GM18520 (cell line): Measurements from ENCODE around the gene UST.
"Not testable (repeated sequence)": the region's sequence is repeated elsewhere in the genome, so short reads cannot be mapped to it uniquely, and the experiment has no call there.

Experiments
- ATAC-seq: cut with Tn5 transposase; IDR thresholded peaks from one replicate; pipeline ENCODE4 v1.9.1; 2021; ENCODE audit not compliant: unreplicated experiment

The UST gene

GRCh38 chr6:148997865-148998264, 251.0 kb downstream of the UST start:
- ATAC-seq = no peak

DNA sequence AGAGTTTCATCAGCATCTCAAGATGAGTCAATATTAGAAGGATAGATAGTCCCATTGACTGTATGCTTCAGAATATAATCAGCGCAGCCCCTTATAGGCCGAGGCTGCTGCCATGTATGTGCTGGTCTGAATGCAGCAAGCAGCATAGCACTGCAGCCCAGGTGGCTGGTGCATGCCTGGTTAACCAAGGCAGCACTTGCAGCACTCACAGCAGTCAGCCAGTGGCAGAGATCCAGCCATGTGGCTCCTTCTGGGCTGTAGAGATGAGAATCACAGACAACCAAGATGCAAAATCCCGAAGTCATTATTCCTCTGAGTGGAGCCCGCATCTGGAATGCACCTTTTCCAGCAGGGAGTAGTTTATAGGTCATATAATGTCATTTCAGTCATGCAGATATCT, 251.9 kb downstream of the UST start:
- no peak for ATAC-seq

DNA sequence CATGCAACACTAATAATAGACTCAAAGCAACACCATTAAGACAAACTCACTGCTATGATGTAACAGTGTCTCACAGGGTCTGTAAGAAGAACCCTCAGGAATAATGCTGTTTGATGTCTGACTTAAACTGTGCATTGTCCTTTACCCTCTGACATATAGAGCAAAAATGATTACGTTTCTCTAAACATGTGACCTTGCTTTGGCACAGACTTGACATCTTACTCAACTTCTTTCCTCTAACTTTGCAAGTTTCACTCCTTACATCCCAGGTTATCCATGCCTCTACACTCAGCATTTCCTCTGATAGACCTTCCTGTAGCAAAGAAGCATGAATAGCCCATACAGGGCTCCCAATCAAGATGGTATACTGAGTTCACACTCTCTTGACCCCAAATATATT, 252.7 kb downstream of the UST start:
- ATAC-seq = no peak

DNA sequence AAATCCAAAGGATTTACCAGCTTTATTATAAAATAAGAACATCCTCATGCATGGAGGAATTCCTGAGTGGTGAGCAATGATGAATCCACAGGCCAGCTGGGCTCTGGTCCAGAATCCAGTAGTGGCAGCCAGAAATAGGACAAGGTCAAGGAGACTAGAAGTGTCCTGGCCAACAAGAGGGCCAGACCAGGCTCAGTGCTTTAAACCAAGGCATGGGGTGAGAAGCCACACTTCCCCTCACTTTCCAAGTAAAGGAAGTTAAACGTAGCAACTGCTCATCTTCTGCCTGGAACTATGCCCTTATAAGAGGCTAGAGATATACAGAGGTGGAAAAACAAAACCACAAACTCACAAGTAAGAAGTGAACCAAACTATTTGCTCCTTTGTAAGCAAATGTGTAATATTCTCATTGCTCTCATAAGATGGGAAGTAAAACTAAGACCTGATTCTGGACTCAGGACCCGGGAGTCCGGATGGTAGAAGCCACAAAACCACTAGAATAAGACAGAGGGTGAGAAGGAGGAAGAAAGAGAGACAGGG, 253.2 kb downstream of the UST start:
- ATAC-seq = no peak

- no peak for ATAC-seq
Measured at GRCh38 chr6:149001422-149001821, 254.6 kb downstream of the UST start.

- ATAC-seq = no peak
Measured at GRCh38 chr6:149003560-149003959, 256.7 kb downstream of the UST start.

DNA sequence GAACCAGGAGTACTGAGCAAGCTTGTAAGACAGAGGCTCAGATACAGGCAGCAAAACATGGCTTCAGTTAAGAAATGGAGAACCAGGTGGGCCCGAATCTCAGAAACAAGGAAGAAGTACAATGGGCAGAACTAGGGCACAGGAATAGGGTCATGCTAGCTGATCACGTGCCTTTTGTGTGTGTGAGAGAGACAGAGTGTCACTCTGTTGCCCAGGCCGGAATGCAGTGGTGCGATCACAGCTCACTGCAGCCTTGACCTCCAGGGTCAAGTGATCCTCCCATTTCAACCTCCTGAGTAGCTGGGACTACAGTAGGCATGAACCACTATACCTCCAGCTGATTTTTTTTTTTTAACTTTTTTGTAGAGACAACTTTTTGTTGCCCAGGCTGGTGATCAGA, 257.8 kb downstream of the UST start:
- no peak for ATAC-seq

DNA sequence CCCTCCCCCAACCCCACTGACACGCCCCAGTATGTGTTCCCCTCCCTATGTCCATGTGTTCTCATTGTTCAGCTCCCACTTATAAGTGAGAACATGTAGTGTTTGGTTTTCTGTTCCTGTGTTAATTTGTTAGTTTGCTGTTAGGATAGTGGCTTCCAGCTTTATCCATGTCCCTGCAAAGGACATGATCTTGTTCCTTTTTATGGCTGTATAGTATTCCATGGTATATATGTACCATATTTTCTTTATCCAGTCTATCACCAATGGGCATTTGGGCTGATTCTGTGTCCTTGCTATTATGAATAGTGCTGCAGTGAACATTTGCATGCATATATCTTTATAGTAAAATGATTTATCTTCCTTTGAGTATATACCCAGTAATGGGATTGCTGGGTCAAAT, 259.4 kb downstream of the UST start:
- ATAC-seq = not testable (repeated sequence)

DNA sequence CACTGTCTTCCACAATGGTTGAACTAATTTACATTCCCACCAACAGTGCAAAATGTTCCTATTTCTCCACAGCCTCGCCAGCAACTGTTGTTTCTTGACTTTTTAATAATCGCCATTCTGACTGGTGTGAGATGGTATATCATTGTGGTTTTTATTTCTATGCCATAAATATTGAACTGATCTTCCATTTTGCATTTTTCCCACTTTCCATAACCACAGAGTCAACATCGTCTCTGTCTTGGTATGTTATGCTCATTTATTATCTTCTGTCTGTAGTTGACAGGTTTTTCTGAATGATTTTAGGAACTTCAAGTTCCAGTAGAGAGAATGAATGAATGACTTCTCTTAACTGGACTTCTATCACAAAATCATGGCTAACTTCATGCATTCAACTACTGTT, 259.8 kb downstream of the UST start:
- no peak for ATAC-seq

GRCh38 chr6:149007846-149008245, 261.0 kb downstream of the UST start:
- no peak for ATAC-seq

- no peak for ATAC-seq
Measured at GRCh38 chr6:149008741-149009140, 261.9 kb downstream of the UST start.

DNA sequence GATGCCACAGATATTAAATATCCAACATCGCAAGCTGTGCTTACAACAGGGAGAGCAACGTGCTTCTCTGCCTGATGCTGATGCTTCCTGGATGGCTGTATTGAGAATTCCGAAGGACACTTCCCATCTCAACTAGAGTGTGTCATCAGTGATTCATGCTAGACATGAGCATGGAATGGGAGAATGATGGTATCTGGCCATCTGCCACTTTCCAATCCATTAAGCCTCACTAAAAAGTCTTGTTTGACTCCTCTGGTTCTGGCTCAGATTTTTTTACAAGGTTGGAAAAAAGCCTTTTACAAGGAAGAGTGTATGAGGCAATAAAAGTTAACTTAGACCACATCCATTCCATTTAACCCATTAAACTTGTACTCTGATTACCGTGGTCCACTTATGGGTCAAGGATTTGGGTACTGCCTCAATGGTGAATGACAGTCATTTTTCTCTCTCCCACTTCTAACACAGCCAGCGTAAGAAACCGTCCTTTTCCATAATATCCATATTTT, 265.3 kb downstream of the UST start:
- ATAC-seq = no peak

GRCh38 chr6:149013586-149014344, 266.9 kb downstream of the UST start:
- no peak for ATAC-seq

DNA sequence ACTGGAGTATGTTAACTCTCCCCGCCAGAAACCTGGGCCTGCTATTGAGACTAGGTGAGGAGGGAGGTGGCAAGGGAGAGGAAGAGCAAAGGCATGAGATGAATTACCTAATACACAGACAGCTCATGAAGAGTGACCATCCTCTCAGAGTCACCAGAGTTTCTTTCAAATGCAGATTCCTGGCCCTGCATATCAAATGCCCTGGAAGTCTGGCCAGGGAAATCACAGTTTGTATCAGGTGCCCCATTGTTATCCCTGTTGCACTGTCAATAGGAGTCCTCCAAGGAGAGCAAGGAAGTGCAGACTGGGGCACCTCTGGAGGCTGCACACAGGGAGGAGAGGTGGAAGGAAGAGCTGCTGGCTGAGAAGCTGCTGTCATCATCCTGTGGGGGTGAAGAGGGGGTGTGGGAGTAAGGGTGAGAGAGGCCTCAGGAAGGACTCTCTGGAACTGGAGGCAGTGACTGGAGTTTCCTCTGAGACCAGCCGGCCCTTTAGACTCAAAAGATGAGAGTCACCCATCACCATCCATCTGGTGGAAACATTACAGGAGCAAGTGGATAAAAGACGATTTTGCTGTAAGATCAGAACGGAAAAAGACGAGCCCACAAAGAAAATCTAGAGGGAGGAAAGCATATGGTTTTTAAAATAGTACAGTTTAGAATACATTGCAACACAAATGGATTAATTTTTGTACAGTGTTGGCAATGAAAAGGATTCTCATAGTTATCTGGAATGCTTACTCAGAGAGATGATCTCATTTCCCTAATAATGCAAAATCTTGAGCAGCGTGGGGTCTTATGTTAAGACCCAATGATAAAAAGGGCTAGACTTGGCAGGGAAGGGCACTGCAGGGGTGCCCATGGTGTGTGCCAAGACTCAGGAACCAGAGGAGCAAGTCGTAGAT, 268.1 kb downstream of the UST start:
- no peak for ATAC-seq

DNA sequence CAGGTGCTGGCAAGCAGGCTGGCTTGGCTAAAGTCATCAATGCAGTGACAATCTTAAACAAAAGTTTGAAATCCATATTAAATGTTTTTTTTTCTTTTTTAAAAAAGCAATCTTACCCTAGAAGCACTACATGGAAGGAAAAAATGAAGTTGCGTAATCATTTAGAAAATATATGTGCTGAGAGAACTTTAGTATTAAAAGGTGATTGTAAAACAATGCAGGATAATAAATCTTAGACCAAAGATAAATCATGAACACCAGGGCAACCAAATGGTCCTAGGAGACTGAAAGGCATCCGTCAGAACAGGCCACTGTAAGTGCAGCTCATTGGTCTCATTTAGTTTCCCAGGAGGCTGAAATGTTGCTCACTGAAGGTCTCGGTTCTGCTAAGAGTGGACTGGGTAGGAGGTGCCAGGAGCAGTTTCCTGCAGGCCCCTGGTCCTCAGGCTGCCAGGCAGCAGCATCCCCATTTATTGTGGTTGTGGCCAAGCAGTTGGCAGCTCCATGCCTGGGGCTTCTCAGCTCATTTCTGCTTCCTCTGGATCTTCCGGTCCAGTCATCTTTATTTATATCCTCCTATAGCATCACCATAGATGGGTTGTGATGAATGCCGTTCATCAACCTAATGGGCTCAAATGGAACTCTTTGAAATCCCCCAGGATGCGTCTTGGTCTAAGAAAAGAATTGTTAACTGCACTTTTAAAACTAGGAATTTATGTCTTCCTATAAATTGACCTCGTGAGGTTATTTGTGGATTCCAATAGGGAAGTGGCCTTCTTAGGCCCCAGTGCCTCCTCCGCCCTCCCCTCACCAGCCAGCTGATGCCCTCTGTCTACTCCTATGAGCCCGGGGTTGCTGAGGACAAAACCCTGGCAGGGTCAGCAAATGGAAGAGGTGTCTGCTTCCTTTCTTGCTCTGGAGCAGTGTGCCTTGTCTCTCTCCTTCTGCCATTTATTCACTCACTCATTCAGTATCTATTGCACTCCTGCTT, 269.0 kb downstream of the UST start:
- ATAC-seq = no peak

- ATAC-seq = no peak
Measured at GRCh38 chr6:149016716-149017115, 269.9 kb downstream of the UST start.

DNA sequence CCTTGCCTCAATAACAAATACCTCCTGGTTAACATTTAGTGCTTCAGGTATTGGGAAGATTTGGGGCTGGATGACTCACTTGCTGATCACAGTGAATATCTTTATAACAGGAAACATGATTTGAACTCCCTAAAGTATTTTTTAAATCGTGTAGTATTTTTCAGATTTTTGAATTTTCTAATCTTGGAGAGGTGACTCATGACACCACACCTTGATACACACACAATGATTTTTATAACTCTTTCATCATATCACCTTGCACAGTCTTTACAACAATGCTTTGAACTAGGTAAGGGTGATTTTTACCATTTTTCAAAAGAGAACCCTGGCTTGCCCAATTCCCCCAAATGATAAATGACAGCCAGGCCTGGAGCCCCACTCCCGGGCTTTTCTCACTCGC, 273.5 kb downstream of the UST start:
- ATAC-seq = no peak

GRCh38 chr6:149024361-149024760, 277.5 kb downstream of the UST start:
- ATAC-seq = no peak

- no peak for ATAC-seq
Measured at GRCh38 chr6:149025061-149025460, 278.2 kb downstream of the UST start.

- no peak for ATAC-seq
Measured at GRCh38 chr6:149026530-149026942, 279.7 kb downstream of the UST start.

- ATAC-seq = no peak
Measured at GRCh38 chr6:149027484-149027883, 280.7 kb downstream of the UST start.
